ENCODE measurements around the gene PTPN18.

DNA sequence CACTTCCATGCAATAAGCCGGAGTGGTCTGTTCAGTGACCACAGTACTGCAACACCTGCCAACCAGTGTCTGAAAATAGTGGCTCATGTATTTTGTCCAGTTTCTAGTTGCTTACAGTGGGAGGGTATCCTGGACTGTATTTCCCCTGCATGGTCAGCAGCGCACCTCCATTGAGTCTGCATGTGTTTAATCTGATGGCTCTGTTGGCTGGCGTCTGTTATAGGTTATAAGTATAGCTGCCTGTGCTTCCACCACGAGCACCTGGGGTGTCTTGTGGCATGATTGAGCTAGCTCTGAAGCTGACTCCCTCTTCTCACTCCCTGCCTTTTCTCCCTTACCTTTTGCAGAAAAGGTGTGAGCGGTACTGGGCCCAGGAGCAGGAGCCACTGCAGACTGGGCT lies 12.9 kb downstream of the PTPN18 start:
- TF ChIP-seq POLR2AphosphoS5 (IDR thresholded peaks at IDR 0.05; ENCODE audit: low read depth, low read length) (no peak), POLR2A (IDR thresholded peaks at IDR 0.05; ENCODE audit: low read depth, low read length) (no peak)

Measured in GM12892 (cell line).